ENCODE results near the gene ZNF735. TPM values are rescaled to one million over a fixed set of nuclear protein-coding genes. Genes with fewer than 3 reads are reported as not detected.

The ZNF735 gene
- total RNA-seq, 1 donor from 2014 or later, result not detected

- Histone ChIP-seq H3K9ac (ENCODE audit: low read length) (no peak overlapping the region), H2AFZ (ENCODE audit: low read depth, low read length) (no peak overlapping the region), H3K4me3 (ENCODE audit: insufficient read depth, low read depth, low read length) (no peak overlapping the region), H3K36me3 (ENCODE audit: insufficient read depth, low read length) (no peaks in the 10 kb centered on the region), H3K9me3 (ENCODE audit: insufficient read depth, low read depth, low read length) (peaks cover 6% of the 10 kb centered on the region), H3K27ac (ENCODE audit: low read depth, low read length) (no peak overlapping the region), H3K27me3 (ENCODE audit: insufficient read depth, low read length) (no peaks in the 10 kb centered on the region), H4K20me1 (ENCODE audit: insufficient read depth, low read length) (no peaks in the 10 kb centered on the region), H3K79me2 (ENCODE audit: insufficient read depth, low read length) (no peaks in the 10 kb centered on the region), H3K4me1 (ENCODE audit: insufficient read depth, low read length) (no peaks in the 10 kb centered on the region), H3K4me2 (ENCODE audit: low read length) (no peak overlapping the region)
- Mint-ChIP-seq H3K4me3 (ENCODE audit: unreplicated experiment) (no peak overlapping the region), H3K27ac (ENCODE audit: unreplicated experiment) (no peak overlapping the region), H3K9me3 (ENCODE audit: unreplicated experiment) (peaks cover 4% of the 10 kb centered on the region), H3K27me3 (ENCODE audit: low read depth, unreplicated experiment) (no peaks in the 10 kb centered on the region), H3K4me1 (ENCODE audit: low read depth, unreplicated experiment) (no peaks in the 10 kb centered on the region), H3K36me3 (ENCODE audit: low read depth, unreplicated experiment) (no peaks in the 10 kb centered on the region)
- no peak for TF ChIP-seq EZH2 (IDR thresholded peaks at IDR 0.05; ENCODE audit: insufficient read depth, low read length)
- TF ChIP-seq, protein P1, sequence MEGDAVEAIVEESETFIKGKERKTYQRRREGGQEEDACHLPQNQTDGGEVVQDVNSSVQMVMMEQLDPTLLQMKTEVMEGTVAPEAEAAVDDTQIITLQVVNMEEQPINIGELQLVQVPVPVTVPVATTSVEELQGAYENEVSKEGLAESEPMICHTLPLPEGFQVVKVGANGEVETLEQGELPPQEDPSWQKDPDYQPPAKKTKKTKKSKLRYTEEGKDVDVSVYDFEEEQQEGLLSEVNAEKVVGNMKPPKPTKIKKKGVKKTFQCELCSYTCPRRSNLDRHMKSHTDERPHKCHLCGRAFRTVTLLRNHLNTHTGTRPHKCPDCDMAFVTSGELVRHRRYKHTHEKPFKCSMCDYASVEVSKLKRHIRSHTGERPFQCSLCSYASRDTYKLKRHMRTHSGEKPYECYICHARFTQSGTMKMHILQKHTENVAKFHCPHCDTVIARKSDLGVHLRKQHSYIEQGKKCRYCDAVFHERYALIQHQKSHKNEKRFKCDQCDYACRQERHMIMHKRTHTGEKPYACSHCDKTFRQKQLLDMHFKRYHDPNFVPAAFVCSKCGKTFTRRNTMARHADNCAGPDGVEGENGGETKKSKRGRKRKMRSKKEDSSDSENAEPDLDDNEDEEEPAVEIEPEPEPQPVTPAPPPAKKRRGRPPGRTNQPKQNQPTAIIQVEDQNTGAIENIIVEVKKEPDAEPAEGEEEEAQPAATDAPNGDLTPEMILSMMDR (IDR thresholded peaks at IDR 0.05; ENCODE audit: insufficient read depth, low read depth, low read length), result no peak
- FAIRE-seq (no peak), DNase-seq (ENCODE audit: low read depth) (no peak)
These were observed 32.1 kb upstream of the ZNF735 start for GRCh38 chr7:64174941-64175340.

DNA sequence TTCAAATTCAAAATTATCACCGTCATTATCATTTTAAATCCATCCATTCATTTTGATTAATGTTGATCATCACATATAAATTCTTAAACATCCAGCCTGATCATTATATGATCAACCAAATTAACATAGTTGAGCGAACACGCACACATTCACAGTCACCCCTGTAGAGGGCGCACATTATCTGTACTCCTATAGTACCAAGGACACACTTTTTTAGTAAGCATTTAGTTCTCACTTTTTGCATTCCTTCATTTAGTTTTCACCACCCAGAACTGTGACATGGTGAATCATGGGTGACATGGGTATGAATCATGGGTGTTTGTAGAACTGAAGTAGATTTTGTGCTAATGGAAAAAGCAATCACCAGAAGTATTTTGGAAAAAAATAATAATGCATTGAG, 26.0 kb upstream of the ZNF735 start:
- Histone ChIP-seq H3K36me3 (ENCODE audit: insufficient read depth, low read length) (no peaks in the 10 kb centered on the region), H3K27me3 (ENCODE audit: insufficient read depth, low read length) (no peaks in the 10 kb centered on the region), H3K9me3 (ENCODE audit: insufficient read depth, low read depth, low read length) (peaks cover 8% of the 10 kb centered on the region), H3K4me1 (ENCODE audit: insufficient read depth, low read length) (no peaks in the 10 kb centered on the region), H3K27ac (ENCODE audit: low read depth, low read length) (no peak overlapping the region), H3K4me3 (ENCODE audit: insufficient read depth, low read depth, low read length) (no peak overlapping the region), H4K20me1 (ENCODE audit: insufficient read depth, low read length) (no peaks in the 10 kb centered on the region), H3K4me2 (ENCODE audit: low read length) (no peak overlapping the region), H3K9ac (ENCODE audit: low read length) (no peak overlapping the region), H3K79me2 (ENCODE audit: insufficient read depth, low read length) (no peaks in the 10 kb centered on the region), H2AFZ (ENCODE audit: low read depth, low read length) (no peak overlapping the region)
- Mint-ChIP-seq H3K9me3 (ENCODE audit: unreplicated experiment) (peaks cover 10% of the 10 kb centered on the region), H3K27ac (ENCODE audit: unreplicated experiment) (no peak overlapping the region), H3K4me1 (ENCODE audit: low read depth, unreplicated experiment) (no peaks in the 10 kb centered on the region), H3K4me3 (ENCODE audit: unreplicated experiment) (no peak overlapping the region), H3K36me3 (ENCODE audit: low read depth, unreplicated experiment) (no peaks in the 10 kb centered on the region), H3K27me3 (ENCODE audit: low read depth, unreplicated experiment) (no peaks in the 10 kb centered on the region)
- FAIRE-seq, result no peak
- no peak for DNase-seq (ENCODE audit: low read depth)
- TF ChIP-seq, protein P1 (IDR thresholded peaks at IDR 0.05; ENCODE audit: insufficient read depth, low read depth, low read length), result no peak
- TF ChIP-seq EZH2 (IDR thresholded peaks at IDR 0.05; ENCODE audit: insufficient read depth, low read length), result no peak

DNA sequence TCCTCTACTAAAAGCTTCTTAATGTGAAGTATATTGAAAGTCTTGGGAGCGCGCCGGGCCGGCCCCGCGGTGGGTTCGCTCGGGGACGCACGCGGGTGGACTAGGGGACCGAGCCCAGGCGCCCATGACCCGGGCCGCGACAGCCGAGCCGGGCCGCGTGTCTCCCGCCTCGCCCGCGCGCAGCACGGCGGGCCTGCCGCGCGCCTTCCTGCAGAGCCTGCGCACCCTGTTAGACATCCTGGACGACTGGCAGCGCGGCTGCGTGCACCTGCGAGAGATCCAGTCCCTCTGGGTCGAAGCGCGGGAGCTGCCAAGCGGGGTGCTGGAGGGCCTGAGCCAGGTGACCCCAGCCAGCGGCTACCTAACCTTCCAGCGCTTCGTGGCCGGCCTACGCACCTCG, 25.4 kb upstream of the ZNF735 start:
- Histone ChIP-seq H3K9ac (ENCODE audit: low read length) (no peak overlapping the region), H3K36me3 (ENCODE audit: insufficient read depth, low read length) (no peaks in the 10 kb centered on the region), H3K27me3 (ENCODE audit: insufficient read depth, low read length) (no peaks in the 10 kb centered on the region), H3K4me1 (ENCODE audit: insufficient read depth, low read length) (no peaks in the 10 kb centered on the region), H3K9me3 (ENCODE audit: insufficient read depth, low read depth, low read length) (peaks cover 8% of the 10 kb centered on the region), H3K4me3 (ENCODE audit: insufficient read depth, low read depth, low read length) (no peak overlapping the region), H2AFZ (ENCODE audit: low read depth, low read length) (no peak overlapping the region), H3K4me2 (ENCODE audit: low read length) (no peak overlapping the region), H3K79me2 (ENCODE audit: insufficient read depth, low read length) (no peaks in the 10 kb centered on the region), H3K27ac (ENCODE audit: low read depth, low read length) (no peak overlapping the region), H4K20me1 (ENCODE audit: insufficient read depth, low read length) (no peaks in the 10 kb centered on the region)
- DNase-seq (ENCODE audit: low read depth) (no peak), FAIRE-seq (no peak)
- TF ChIP-seq EZH2 (IDR thresholded peaks at IDR 0.05; ENCODE audit: insufficient read depth, low read length), result no peak
- TF ChIP-seq, protein P1 (IDR thresholded peaks at IDR 0.05; ENCODE audit: insufficient read depth, low read depth, low read length), result no peak
- no peak overlapping the region for H3K27ac Mint-ChIP-seq (ENCODE audit: unreplicated experiment)
- H3K4me1 Mint-ChIP-seq (ENCODE audit: low read depth, unreplicated experiment), result no peaks in the 10 kb centered on the region
- H3K36me3 Mint-ChIP-seq (ENCODE audit: low read depth, unreplicated experiment), result no peaks in the 10 kb centered on the region
- H3K9me3 Mint-ChIP-seq (ENCODE audit: unreplicated experiment), result peaks cover 10% of the 10 kb centered on the region
- no peak overlapping the region for H3K4me3 Mint-ChIP-seq (ENCODE audit: unreplicated experiment)
- no peaks in the 10 kb centered on the region for H3K27me3 Mint-ChIP-seq (ENCODE audit: low read depth, unreplicated experiment)
